BLaER1 (cell line): ENCODE results near the gene MCTP2.
"Not testable (repeated sequence)": the region's sequence is repeated elsewhere in the genome, so short reads cannot be mapped to it uniquely, and the experiment has no call there.

Source experiments
- H3K27ac ChIP-seq: shearing (Covaris generic); formaldehyde crosslinking; 2 replicates; pipeline ENCODE4 v1.8.1; 2022
- H3K27me3 ChIP-seq: shearing (Covaris generic); formaldehyde crosslinking; 2 replicates; pipeline ENCODE4 v1.8.1; 2022
- H3K36me3 ChIP-seq: shearing (Covaris generic); formaldehyde crosslinking; 2 replicates; pipeline ENCODE4 v1.8.1; 2022
- H3K4me1 ChIP-seq: shearing (Covaris generic); formaldehyde crosslinking; 2 replicates; pipeline ENCODE4 v1.8.1; 2022
- H3K4me2 ChIP-seq: shearing (Covaris generic); formaldehyde crosslinking; 2 replicates; pipeline ENCODE4 v1.8.1; 2022
- H3K4me3 ChIP-seq: shearing (Covaris generic); formaldehyde crosslinking; 2 replicates; pipeline ENCODE4 v1.8.1; 2022
- H3K9ac ChIP-seq: shearing (Covaris generic); formaldehyde crosslinking; 2 replicates; pipeline ENCODE4 v1.8.1; 2022
- H3K9me3 ChIP-seq: shearing (Covaris generic); formaldehyde crosslinking; 2 replicates; pipeline ENCODE4 v1.8.1; 2022
- H4K20me1 ChIP-seq: shearing (Covaris generic); formaldehyde crosslinking; 2 replicates; pipeline ENCODE4 v1.8.1; 2022
- Cebpa-rat ChIP-seq: shearing (Covaris generic); IDR thresholded peaks from 2 replicates; pipeline ENCODE4 v1.8.1; 2022

MCTP2 gene

GRCh38 chr15:94235041-94235440 lies 3.7 kb downstream of the MCTP2 start:
- H3K36me3 ChIP-seq = no peaks in the 10 kb centered on the region
- TF ChIP-seq Cebpa-rat = no peak
- no peak overlapping the region for H3K4me3 ChIP-seq
- no peak overlapping the region for H3K27ac ChIP-seq
- H3K4me1 ChIP-seq = peaks cover 73% of the 10 kb centered on the region
- no peak overlapping the region for H3K9ac ChIP-seq
- no peak overlapping the region for H3K4me2 ChIP-seq
- no peaks in the 10 kb centered on the region for H3K9me3 ChIP-seq
- H3K27me3 ChIP-seq = no peaks in the 10 kb centered on the region
- H4K20me1 ChIP-seq = no peaks in the 10 kb centered on the region; the same call in 1 of the 2 replicates

- H3K27me3 ChIP-seq = no peaks in the 10 kb centered on the region
- H3K4me1 ChIP-seq = peaks cover 68% of the 10 kb centered on the region
- no peak overlapping the region for H3K9ac ChIP-seq
- TF ChIP-seq Cebpa-rat = no peak
- no peak overlapping the region for H3K27ac ChIP-seq
- H3K36me3 ChIP-seq = no peaks in the 10 kb centered on the region
- H3K4me2 ChIP-seq = no peak overlapping the region
- H3K4me3 ChIP-seq = no peak overlapping the region
- no peaks in the 10 kb centered on the region for H3K9me3 ChIP-seq
- no peaks in the 10 kb centered on the region; the same call in 1 of the 2 replicates for H4K20me1 ChIP-seq
These were observed 4.3 kb downstream of the MCTP2 start for GRCh38 chr15:94235646-94236045.

DNA sequence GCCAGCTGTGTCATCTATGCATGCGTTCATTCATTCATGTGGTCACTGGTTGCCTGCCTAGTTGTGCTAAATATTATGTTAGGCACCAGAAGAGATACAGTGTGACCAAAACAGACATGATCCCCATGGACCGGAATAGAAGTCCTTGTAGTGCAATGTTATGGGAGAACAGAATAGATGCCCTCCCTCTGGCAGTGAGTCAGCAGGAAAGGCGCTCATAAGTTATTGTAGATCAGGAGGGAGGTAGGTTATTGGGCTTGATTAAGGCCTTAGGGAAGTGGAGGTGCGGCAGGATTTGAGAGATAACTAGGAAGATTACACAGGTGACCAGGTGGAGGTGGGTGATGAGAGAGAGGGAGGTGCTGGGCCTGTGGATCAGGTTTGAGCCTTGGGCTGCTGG lies 5.2 kb downstream of the MCTP2 start:
- Histone ChIP-seq H3K9ac (no peak overlapping the region), H3K27ac (no peak overlapping the region), H3K4me3 (no peak overlapping the region), H3K9me3 (no peaks in the 10 kb centered on the region), H3K4me2 (no peak overlapping the region), H3K4me1 (peaks cover 65% of the 10 kb centered on the region), H3K27me3 (no peaks in the 10 kb centered on the region), H3K36me3 (no peaks in the 10 kb centered on the region), H4K20me1 (no peaks in the 10 kb centered on the region; the same call in 1 of the 2 replicates)
- no peak for TF ChIP-seq Cebpa-rat

DNA sequence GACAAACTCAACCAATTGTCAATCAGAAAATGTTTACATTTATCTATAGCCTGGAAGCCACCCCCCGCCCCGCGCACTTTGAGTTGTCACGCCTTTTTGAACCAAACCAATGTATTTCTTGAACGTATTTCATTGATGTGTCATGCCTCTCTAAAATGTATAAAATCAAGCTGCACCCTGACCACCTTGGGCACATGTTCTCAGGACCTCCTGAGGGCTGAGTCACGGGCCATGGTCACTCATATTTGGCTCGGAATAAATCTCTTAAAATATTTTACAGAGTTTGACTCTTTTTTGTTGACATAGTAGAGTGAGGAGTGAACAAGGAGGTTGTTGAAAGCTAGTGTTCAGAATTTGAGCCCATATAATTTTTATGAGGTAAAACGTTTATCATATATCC lies 6.5 kb downstream of the MCTP2 start:
- 0 out of 2 replicates have a peak overlapping the region, but pooled peaks have one; percentile 32 for H3K27ac ChIP-seq
- H3K4me2 ChIP-seq = peak overlapping the region; percentile 48
- no peaks in the 10 kb centered on the region for H3K36me3 ChIP-seq
- TF ChIP-seq Cebpa-rat = no peak
- H3K9ac ChIP-seq = no peak overlapping the region
- H3K9me3 ChIP-seq = no peaks in the 10 kb centered on the region
- H3K4me1 ChIP-seq = peaks cover 53% of the 10 kb centered on the region
- no peaks in the 10 kb centered on the region for H3K27me3 ChIP-seq
- no peak overlapping the region for H3K4me3 ChIP-seq
- no peaks in the 10 kb centered on the region; the same call in 1 of the 2 replicates for H4K20me1 ChIP-seq

DNA sequence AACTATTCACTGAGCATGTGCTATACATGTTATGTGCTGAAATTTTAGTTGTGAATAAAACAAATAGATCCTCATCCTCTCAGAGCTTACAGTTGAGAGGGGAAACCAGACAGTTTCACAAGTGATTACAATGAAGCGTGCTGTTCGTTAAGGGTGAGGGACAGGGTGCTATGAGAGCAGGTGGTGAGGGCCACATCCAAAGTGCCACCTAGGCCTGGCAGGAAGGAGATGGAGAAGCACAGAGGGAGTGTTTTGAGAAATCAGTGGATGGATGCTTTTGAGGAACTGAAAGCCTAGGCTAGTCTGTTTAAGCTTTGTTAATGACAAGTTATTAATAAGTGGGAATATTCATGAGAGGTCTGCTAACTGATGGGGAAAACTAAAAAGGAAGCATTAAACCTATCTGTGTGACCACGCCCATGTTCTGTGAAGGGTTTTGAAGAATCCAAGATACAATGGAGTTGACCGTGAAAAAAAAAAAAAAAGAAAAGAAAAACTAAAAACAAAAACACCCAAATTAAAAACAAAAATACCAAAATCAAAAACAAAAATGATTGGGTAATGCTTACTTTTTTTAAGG lies 7.3 kb downstream of the MCTP2 start:
- Histone ChIP-seq H3K9me3 (no peaks in the 10 kb centered on the region), H3K9ac (no peak overlapping the region), H3K27ac (0 out of 2 replicates have a peak overlapping the region, but pooled peaks have one; percentile 32), H3K4me1 (peaks cover 45% of the 10 kb centered on the region), H3K4me3 (no peak overlapping the region), H4K20me1 (no peaks in the 10 kb centered on the region; the same call in 1 of the 2 replicates), H3K4me2 (peak overlapping the region; percentile 48), H3K36me3 (no peaks in the 10 kb centered on the region), H3K27me3 (no peaks in the 10 kb centered on the region)
- TF ChIP-seq Cebpa-rat = no peak

DNA sequence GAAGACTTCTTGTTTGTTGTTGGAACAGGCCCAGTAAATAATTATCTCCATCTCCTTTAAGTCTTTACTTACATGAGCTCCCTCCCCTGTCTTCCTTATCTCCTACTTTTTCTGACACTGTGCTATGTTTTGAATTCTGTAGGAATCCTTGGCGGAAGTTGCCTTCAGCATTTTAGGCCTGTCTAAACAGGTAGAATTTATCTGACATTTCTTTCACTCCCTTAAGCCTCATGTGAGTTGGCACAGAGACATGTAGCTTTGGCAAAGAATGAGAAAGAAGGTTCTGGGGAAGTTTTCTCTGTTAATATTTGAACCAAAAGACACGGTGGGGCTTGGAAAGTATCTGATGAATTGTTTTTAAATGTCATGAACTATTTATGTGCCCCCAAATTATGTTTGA lies 8.1 kb downstream of the MCTP2 start:
- Histone ChIP-seq H3K4me2 (peak overlapping the region; percentile 48; the same call in 1 of the 2 replicates), H3K27me3 (no peaks in the 10 kb centered on the region), H3K9ac (no peak overlapping the region), H3K4me1 (peaks cover 37% of the 10 kb centered on the region), H4K20me1 (no peaks in the 10 kb centered on the region; the same call in 1 of the 2 replicates), H3K9me3 (no peaks in the 10 kb centered on the region), H3K27ac (no peak overlapping the region), H3K36me3 (no peaks in the 10 kb centered on the region), H3K4me3 (no peak overlapping the region)
- no peak for TF ChIP-seq Cebpa-rat

DNA sequence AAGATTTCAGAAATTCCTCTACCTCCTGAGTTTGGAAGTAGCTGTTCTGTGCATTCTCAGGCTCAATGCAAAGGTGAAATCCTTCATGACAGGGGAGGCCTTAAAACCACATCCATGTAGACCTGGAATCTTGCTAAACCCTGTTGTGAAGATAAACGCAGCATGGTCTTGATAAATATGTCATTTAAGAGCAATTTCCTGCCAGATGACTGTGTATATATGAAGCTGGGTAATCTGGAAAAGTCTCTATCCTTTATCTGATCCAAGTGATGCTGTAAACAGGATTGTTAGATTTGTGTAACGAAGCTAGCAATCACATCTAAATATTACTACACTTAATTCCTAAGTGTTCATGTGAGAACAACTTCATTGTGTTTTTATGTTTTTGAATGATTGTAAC lies 9.1 kb downstream of the MCTP2 start:
- TF ChIP-seq Cebpa-rat = no peak
- H4K20me1 ChIP-seq = no peaks in the 10 kb centered on the region
- H3K36me3 ChIP-seq = no peaks in the 10 kb centered on the region
- H3K27ac ChIP-seq = no peak overlapping the region
- H3K4me3 ChIP-seq = no peak overlapping the region
- no peaks in the 10 kb centered on the region for H3K27me3 ChIP-seq
- no peak overlapping the region for H3K9ac ChIP-seq
- no peaks in the 10 kb centered on the region for H3K9me3 ChIP-seq
- no peak overlapping the region for H3K4me2 ChIP-seq
- H3K4me1 ChIP-seq = peaks cover 29% of the 10 kb centered on the region

DNA sequence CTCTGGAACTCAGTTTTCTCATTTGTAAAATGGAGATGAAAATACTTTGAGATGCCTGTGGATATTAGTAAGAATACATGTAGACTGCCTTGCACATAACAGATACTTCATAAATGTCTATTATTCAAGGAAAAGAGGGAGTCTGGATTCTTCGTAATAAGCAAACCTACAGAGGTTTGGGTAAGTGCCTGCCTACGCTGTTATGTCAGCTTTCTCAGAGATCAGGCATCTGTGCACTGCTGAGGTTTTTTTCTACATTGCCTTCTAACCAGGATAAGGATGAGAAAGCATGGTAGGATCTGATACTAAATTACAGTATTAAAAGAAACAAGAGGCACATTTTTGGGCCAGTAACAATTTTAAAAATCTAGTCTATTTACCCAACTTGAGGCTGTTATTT lies 10.9 kb downstream of the MCTP2 start:
- TF ChIP-seq Cebpa-rat = no peak
- H3K27ac ChIP-seq = no peak overlapping the region
- H3K27me3 ChIP-seq = no peaks in the 10 kb centered on the region
- no peak overlapping the region for H3K9ac ChIP-seq
- peaks cover 28% of the 10 kb centered on the region for H3K4me1 ChIP-seq
- no peak overlapping the region for H3K4me2 ChIP-seq
- no peak overlapping the region for H3K4me3 ChIP-seq
- H3K9me3 ChIP-seq = no peaks in the 10 kb centered on the region
- H4K20me1 ChIP-seq = no peaks in the 10 kb centered on the region
- H3K36me3 ChIP-seq = no peaks in the 10 kb centered on the region

GRCh38 chr15:94243003-94243402 lies 11.6 kb downstream of the MCTP2 start:
- H3K27me3 ChIP-seq, H3K4me3 ChIP-seq, H3K9ac ChIP-seq, H3K4me2 ChIP-seq, H3K9me3 ChIP-seq, H4K20me1 ChIP-seq, H3K27ac ChIP-seq, H3K36me3 ChIP-seq: not testable (repeated sequence)
- H3K4me1 ChIP-seq = peaks cover 21% of the 10 kb centered on the region

- no peaks in the 10 kb centered on the region for H3K9me3 ChIP-seq
- H3K4me1 ChIP-seq = peaks cover 17% of the 10 kb centered on the region
- no peak for TF ChIP-seq Cebpa-rat
- H3K9ac ChIP-seq = no peak overlapping the region
- H3K4me3 ChIP-seq = no peak overlapping the region
- no peaks in the 10 kb centered on the region for H4K20me1 ChIP-seq
- H3K4me2 ChIP-seq = no peak overlapping the region
- H3K36me3 ChIP-seq = no peaks in the 10 kb centered on the region
- no peak overlapping the region for H3K27ac ChIP-seq
- no peaks in the 10 kb centered on the region for H3K27me3 ChIP-seq
These were observed 12.1 kb downstream of the MCTP2 start for GRCh38 chr15:94243418-94243817.

DNA sequence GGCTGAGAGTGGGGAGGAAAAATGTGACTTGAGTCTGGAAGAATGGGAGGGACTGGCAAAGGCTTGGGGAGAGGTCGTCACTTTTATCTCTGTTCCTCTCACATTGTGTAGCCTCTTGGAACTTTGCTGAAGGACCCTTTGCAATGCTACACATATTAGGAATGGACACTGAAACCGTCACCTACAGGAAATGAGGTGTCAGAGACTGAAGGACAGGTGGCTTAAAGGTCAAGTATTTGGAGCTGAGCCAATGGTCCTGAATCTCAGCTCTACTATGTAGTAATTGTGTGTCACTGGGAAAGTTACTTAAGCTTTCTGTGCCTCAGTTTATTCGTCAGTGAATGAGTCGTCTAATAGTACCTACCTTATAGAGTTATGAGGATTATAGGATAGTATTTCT lies 14.7 kb downstream of the MCTP2 start:
- H4K20me1 ChIP-seq = no peaks in the 10 kb centered on the region
- H3K27ac ChIP-seq = no peak overlapping the region
- no peaks in the 10 kb centered on the region for H3K4me1 ChIP-seq
- no peaks in the 10 kb centered on the region for H3K9me3 ChIP-seq
- no peaks in the 10 kb centered on the region for H3K27me3 ChIP-seq
- no peak for TF ChIP-seq Cebpa-rat
- no peak overlapping the region for H3K4me3 ChIP-seq
- no peak overlapping the region for H3K4me2 ChIP-seq
- no peaks in the 10 kb centered on the region for H3K36me3 ChIP-seq
- H3K9ac ChIP-seq = no peak overlapping the region
